Mesenchymal stem cell (in vitro differentiated cells and primary cell): ENCODE data around the gene B3GNT2.

Experiments
- DNase-seq: peaks from one replicate; pipeline ENCODE4 v3.0.0-alpha.2; 2013
- H2AFZ ChIP-seq: one replicate; pipeline ENCODE4 v1.6.1; 2013; ENCODE audit warnings: low read depth, mild to moderate bottlenecking, control low read depth, inconsistent platforms, low read length, moderate library complexity
- H2AK5ac ChIP-seq: 2 replicates; pipeline ENCODE4 v1.6.1; 2013; ENCODE audit warnings: low read length, moderate library complexity, mild to moderate bottlenecking, inconsistent platforms; ENCODE audit not compliant: severe bottlenecking
- H2BK120ac ChIP-seq: one replicate; pipeline ENCODE4 v1.6.1; 2013; ENCODE audit warnings: low read depth, mild to moderate bottlenecking, inconsistent platforms, low read length, moderate library complexity
- H2BK12ac ChIP-seq, 2 experiments: one replicate each; pipeline ENCODE4 v1.6.1; 2013; ENCODE audit warnings: inconsistent platforms in 2 of 2, low read length in 2 of 2, mild to moderate bottlenecking in 2 of 2, moderate library complexity in 2 of 2, control low read depth in 1 of 2
- H2BK15ac ChIP-seq: one replicate; pipeline ENCODE4 v1.6.1; 2013; ENCODE audit warnings: mild to moderate bottlenecking, low read depth, inconsistent platforms; ENCODE audit not compliant: poor library complexity, severe bottlenecking
- H2BK5ac ChIP-seq: 2 replicates; pipeline ENCODE4 v1.6.1; 2013; ENCODE audit warnings: low read depth, mild to moderate bottlenecking, low read length, control low read depth, inconsistent platforms; ENCODE audit not compliant: poor library complexity, severe bottlenecking
- H3K14ac ChIP-seq, 2 experiments: one replicate each; pipeline ENCODE4 v1.6.1; 2013; ENCODE audit warnings: inconsistent platforms in 2 of 2, low read length in 2 of 2, control low read depth in 1 of 2, mild to moderate bottlenecking in 1 of 2, moderate library complexity in 1 of 2
- H3K18ac ChIP-seq, 2 experiments: one replicate each; pipeline ENCODE4 v1.6.1; 2013; ENCODE audit warnings: inconsistent platforms in 2 of 2, low read length in 2 of 2, control low read depth in 1 of 2, low read depth in 1 of 2, mild to moderate bottlenecking in 1 of 2
- H3K23ac ChIP-seq, 2 experiments: one replicate each; pipeline ENCODE4 v1.6.1; 2013; ENCODE audit warnings: inconsistent platforms in 2 of 2, low read length in 2 of 2, mild to moderate bottlenecking in 2 of 2, moderate library complexity in 2 of 2, control low read depth in 1 of 2
- H3K27ac ChIP-seq: 2 replicates; pipeline ENCODE4 v1.5.1; 2013; ENCODE audit warnings: mild to moderate bottlenecking, moderate library complexity, low read length, control low read depth, inconsistent platforms; ENCODE audit not compliant: poor library complexity, severe bottlenecking
- H3K27me3 ChIP-seq, 2 experiments: 2 replicates each; pipeline versions ENCODE4 v1.6.1 to v1.7.0; 2013; ENCODE audit warnings: low read length in 2 of 2, mild to moderate bottlenecking in 2 of 2, moderate library complexity in 2 of 2, control low read depth in 1 of 2, inconsistent platforms in 1 of 2; ENCODE audit not compliant: control insufficient read depth in 1 of 2, insufficient read depth in 1 of 2
- H3K36me3 ChIP-seq, 2 experiments: 2 replicates each; pipeline versions ENCODE4 v1.6.1 to v1.7.0; 2013; ENCODE audit warnings: low read length in 2 of 2, control low read depth in 1 of 2, inconsistent platforms in 1 of 2, low read depth in 1 of 2, mild to moderate bottlenecking in 1 of 2; ENCODE audit not compliant: insufficient read depth in 2 of 2, control insufficient read depth in 1 of 2
- H3K4ac ChIP-seq, 2 experiments: one replicate each; pipeline ENCODE4 v1.6.1; 2013; ENCODE audit warnings: inconsistent platforms in 2 of 2, low read length in 2 of 2, mild to moderate bottlenecking in 2 of 2, moderate library complexity in 2 of 2, control low read depth in 1 of 2, low read depth in 1 of 2
- H3K4me1 ChIP-seq: 2 replicates; pipeline ENCODE4 v1.6.1; 2013; ENCODE audit warnings: low read depth, low read length, control low read depth; ENCODE audit not compliant: control insufficient read depth, insufficient read depth
- H3K4me2 ChIP-seq: 2 replicates; pipeline ENCODE4 v1.6.1; 2013; ENCODE audit warnings: low read length, mild to moderate bottlenecking, inconsistent platforms; ENCODE audit not compliant: poor library complexity, severe bottlenecking
- H3K4me3 ChIP-seq, 2 experiments: 2 replicates each; pipeline versions ENCODE4 v1.5.1 to v1.7.0; 2013; ENCODE audit warnings: low read length in 2 of 2, mild to moderate bottlenecking in 2 of 2, control low read depth in 1 of 2, low read depth in 1 of 2; ENCODE audit not compliant: insufficient read depth in 1 of 2
- H3K79me1 ChIP-seq: replicated peaks from 2 replicates; pipeline ENCODE4 v1.6.1; 2013; ENCODE audit warnings: mild to moderate bottlenecking, control low read depth, low read length, inconsistent platforms; ENCODE audit not compliant: poor library complexity, severe bottlenecking
- H3K9ac ChIP-seq: 2 replicates; pipeline ENCODE4 v1.7.0; 2013; ENCODE audit warnings: mild to moderate bottlenecking, low read length, moderate library complexity
- H3K9me3 ChIP-seq: 2 replicates; pipeline ENCODE4 v1.7.0; 2013; ENCODE audit warnings: mild to moderate bottlenecking, low read length; ENCODE audit not compliant: control insufficient read depth
- H4K8ac ChIP-seq: one replicate; pipeline ENCODE4 v1.6.1; 2013; ENCODE audit warnings: inconsistent platforms, mild to moderate bottlenecking, low read length, moderate library complexity
- H4K91ac ChIP-seq: one replicate; pipeline ENCODE4 v1.6.1; 2013; ENCODE audit warnings: mild to moderate bottlenecking, low read length, inconsistent platforms
- whole genome bisulfite sequencing: methylation state at CpG from one replicate; pipeline ENCODE4 v1.1.7; 2013; ENCODE audit warnings: mixed read lengths; 5-methylcytosine and 5-hydroxymethylcytosine counted together

B3GNT2 gene

DNA sequence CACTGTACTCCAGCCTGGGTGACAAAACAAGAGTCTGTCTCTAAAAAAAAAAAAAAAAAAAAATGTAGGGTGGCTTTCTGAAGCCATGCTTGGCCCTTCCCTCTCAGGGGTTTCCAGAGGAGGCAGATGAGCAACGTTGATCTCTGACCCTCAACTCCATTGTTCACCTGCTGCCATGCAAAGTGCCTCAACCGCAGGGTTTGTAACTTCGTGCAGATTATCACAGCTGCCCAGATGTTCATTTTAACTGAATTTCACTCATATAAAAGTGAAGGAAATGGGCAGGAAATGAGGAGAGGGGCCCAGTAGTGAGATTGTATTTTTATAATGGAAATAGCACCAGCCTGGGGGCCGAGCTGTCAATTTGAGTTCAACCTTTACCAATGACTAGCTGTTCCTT lies 14.9 kb upstream of the B3GNT2 start:
- Histone ChIP-seq H3K18ac (no peak overlapping the region), H3K4ac (no peak overlapping the region), H3K23ac (no peak overlapping the region), H3K4me1 (no peaks in the 10 kb centered on the region), H2AFZ (no peak overlapping the region), H2BK12ac (no peak overlapping the region), H2BK5ac (no peak overlapping the region), H3K14ac (no peak overlapping the region), H3K27me3 (no peaks in the 10 kb centered on the region), H3K36me3 (no peaks in the 10 kb centered on the region), H3K9ac (no peak overlapping the region), H3K4me2 (no peak overlapping the region), H2AK5ac (no peak overlapping the region), H3K9me3 (no peaks in the 10 kb centered on the region), H4K91ac (no peak overlapping the region), H2BK15ac (no peak overlapping the region), H2BK120ac (no peak overlapping the region), H3K79me1 (no peaks in the 10 kb centered on the region), H3K27ac (no peak overlapping the region), H4K8ac (no peak overlapping the region), H3K4me3 (no peak overlapping the region)
- no peak for DNase-seq
- 56% methylated on average over 1 of the region's 4 CpGs for WGBS

DNA sequence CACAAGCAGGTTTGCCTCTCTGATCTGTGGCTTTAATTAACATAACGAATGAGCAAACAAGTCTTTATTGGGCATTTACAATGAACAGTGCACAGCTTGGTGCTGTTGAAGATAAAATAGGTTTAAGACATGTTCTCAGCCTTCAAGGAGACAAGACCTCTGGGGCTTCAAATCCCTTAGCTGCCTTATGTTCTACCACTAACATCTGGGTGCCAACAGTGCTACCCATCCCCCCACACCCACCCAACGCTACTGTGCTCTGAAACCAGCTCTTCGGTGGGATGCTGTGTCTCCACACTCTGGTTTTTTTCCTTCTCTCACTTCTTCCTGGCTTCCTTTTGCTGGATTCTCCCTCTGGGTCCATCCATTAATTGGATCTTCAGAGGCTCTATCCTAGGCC lies 14.1 kb upstream of the B3GNT2 start:
- Histone ChIP-seq H3K4ac (no peak overlapping the region), H2BK5ac (no peak overlapping the region), H2AK5ac (no peak overlapping the region), H3K79me1 (no peaks in the 10 kb centered on the region), H4K91ac (no peak overlapping the region), H2BK15ac (no peak overlapping the region), H4K8ac (no peak overlapping the region), H2BK120ac (no peak overlapping the region), H3K36me3 (no peaks in the 10 kb centered on the region), H3K9ac (no peak overlapping the region), H3K4me3 (no peak overlapping the region), H3K18ac (no peak overlapping the region), H2AFZ (no peak overlapping the region), H2BK12ac (no peak overlapping the region), H3K27ac (no peak overlapping the region), H3K9me3 (no peaks in the 10 kb centered on the region), H3K4me2 (no peak overlapping the region), H3K4me1 (no peaks in the 10 kb centered on the region), H3K27me3 (no peaks in the 10 kb centered on the region), H3K14ac (no peak overlapping the region), H3K23ac (no peak overlapping the region)
- 73% methylated on average over 3 of the region's 3 CpGs for WGBS
- DNase-seq: no peak

DNA sequence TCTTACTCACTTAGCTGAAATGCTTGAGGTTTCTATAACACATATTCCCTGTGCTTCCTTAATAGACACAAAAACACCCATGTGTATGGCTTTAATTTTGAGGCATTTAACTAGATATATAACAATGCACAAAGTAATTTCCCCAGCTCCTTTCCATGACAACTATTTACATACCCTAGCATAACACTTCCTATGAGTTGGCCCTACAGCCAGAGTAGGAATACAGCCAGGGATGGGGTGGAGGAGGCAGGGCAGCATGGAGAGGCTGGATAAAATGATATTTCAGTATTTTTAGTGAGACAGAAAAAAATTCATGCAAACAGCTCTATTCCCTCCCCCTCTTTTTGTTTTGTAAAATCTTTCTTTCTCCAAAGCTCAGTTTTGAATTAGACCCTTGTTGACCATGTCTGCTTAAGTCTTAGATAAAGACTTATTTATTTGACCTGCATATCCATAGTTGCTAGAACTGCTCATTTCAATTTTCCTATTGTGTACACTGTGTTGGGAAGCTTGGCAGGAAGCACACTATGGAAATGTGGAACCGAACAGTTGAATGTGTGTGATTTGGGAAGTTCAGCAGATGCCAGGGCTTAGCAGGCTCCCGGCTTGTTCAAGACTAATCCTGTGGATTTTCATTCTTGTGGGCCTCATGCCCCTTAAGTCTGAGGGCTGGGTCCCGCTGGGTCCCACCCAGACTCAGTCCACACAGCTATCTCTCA lies 11.2 kb upstream of the B3GNT2 start:
- Histone ChIP-seq H3K9me3 (no peaks in the 10 kb centered on the region), H3K23ac (no peak overlapping the region), H3K79me1 (no peaks in the 10 kb centered on the region), H3K18ac (no peak overlapping the region), H3K9ac (no peak overlapping the region), H2BK12ac (no peak overlapping the region), H2BK15ac (no peak overlapping the region), H2BK120ac (no peak overlapping the region), H3K27me3 (no peaks in the 10 kb centered on the region), H3K14ac (no peak overlapping the region), H4K8ac (no peak overlapping the region), H3K4ac (no peak overlapping the region), H3K4me2 (no peak overlapping the region), H2AK5ac (no peak overlapping the region), H3K4me1 (peaks cover 4% of the 10 kb centered on the region), H3K27ac (no peak overlapping the region), H3K36me3 (no peaks in the 10 kb centered on the region), H3K4me3 (no peak overlapping the region), H2BK5ac (no peak overlapping the region), H2AFZ (no peak overlapping the region), H4K91ac (no peak overlapping the region)
- 94% methylated on average over 3 of the region's 3 CpGs for WGBS
- no peak for DNase-seq

DNA sequence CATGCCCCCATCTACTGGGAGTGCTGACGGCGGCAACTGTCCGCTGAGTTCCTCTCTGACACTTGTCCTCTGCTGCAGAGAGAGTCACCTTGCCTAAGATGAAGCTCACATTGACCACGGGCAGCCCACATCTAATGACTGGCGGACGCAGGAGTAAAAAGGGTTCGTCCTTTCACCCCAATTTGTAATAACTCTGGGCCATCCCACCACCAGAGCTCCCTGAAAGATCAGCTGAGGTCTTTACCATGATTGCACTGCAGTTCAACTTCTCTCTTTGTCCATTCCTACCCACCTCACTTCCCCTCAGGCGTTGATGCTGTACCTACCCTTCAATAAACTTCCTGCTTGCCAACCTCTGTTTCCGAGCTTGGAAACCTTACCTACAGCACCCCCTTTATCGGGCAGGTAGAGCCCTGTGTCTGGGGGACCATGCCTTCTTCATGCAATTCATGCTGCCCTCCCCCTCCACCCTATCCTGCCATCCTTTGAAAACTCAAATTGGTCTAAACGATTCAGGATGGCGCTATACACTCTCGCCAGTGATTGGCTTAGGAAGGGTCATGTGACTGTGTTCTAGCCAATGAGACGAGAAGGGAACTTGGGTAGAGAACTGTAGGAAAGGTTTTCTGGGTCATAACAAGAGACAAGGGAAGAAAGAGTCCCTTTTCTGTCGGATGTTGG lies 10.3 kb upstream of the B3GNT2 start:
- Histone ChIP-seq H3K4ac (no peak overlapping the region), H3K18ac (no peak overlapping the region), H3K27me3 (peaks cover 0 to 3% of the 10 kb centered on the region in 2 experiments), H3K79me1 (no peaks in the 10 kb centered on the region), H2AK5ac (no peak overlapping the region), H4K91ac (no peak overlapping the region), H3K4me1 (peaks cover 4% of the 10 kb centered on the region), H2BK5ac (no peak overlapping the region), H2BK12ac (no peak overlapping the region), H3K23ac (no peak overlapping the region), H2AFZ (no peak overlapping the region), H3K36me3 (no peaks in the 10 kb centered on the region), H3K9ac (no peak overlapping the region), H3K9me3 (no peaks in the 10 kb centered on the region), H2BK15ac (no peak overlapping the region), H3K27ac (no peak overlapping the region), H4K8ac (no peak overlapping the region), H3K4me3 (no peak overlapping the region), H2BK120ac (no peak overlapping the region), H3K4me2 (no peak overlapping the region), H3K14ac (no peak overlapping the region)
- DNase-seq: no peak
- 93% methylated on average over 15 of the region's 15 CpGs for WGBS
